T-helper 22 cell (primary cell): ENCODE results near the gene CSF1.
"Not testable (repeated sequence)": the region's sequence is repeated elsewhere in the genome, so short reads cannot be mapped to it uniquely, and the experiment has no call there.

Experiments used
- DNase-seq: peaks from one replicate; pipeline ENCODE4 v3.0.0-alpha.2; 2020; ENCODE audit warnings: low read depth

The CSF1 gene

DNA sequence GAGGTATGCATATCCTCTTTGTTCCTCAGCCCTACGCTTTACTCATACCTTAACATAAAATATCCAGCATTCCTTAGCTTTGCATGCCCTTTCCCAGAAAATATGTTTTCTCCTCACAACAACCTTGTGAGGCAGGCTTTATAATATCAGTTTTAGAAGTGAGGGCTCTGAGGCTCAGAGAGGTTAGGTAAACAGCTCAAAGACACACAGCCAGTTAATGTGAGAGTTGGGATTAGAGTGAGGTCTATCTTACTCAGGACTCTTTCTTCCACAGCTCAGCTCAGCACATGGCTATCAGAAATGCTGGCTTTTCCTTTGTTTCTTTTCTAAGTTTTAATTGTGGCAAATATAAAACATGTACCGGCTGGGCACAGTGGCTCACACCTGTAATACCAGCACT, 27.9 kb downstream of the CSF1 start:
- DNase-seq: no peak

DNA sequence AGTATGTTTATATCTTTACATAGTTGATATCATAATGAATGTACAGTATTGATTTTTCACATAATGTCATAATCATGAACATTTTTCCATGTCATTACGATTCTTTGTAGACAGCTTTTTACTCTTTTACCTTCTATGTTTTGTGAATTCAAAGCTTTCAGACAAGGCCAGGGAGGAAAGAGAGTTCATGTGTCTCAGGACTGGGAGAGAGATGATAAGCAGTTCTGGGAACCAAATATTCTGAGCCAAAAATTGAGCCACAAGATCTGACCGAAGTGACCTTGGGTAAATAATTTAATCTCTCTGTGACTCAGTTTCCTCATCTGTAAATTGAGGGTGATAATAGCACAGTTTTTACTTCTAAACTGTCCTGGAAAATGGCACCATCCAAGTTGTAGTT, 31.8 kb downstream of the CSF1 start:
- DNase-seq: no peak

DNA sequence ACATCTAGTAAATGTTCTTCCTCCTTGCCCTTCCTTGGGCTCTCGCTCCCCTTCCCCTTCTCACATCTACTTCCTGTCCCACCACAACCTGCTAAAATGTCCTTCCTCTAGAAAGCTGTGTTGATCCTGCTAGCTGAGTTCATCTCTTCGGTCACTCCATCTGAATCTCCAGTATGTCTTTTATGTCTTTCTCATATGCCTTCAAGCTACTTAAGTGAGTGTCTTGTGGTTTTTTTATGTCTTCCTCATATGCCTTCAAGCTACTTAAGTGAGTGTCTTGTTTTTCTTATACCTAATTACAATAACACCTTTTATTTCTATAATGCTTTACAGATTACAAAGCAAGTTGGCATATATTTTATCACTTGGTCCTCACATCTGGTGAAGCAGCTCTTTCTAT, 33.9 kb downstream of the CSF1 start:
- no peak for DNase-seq

DNA sequence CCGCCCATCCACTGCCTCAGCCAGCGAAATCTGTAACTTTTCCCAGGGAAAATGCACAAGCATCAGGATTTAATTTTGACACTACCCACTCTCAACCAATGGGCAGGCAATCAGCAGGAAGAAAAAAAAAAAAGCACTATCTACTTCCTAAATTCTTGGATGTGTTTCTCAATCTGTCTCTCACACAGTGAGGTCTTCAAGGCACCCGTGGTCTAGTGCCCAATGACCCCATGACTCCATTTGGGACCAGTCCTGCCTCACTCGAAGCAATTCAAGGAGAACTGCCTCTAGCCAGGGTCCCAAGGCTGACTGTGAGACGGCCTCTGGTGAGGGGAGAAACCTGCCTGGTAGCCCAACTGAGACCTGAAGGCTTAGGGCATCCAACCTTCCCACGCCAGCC, 35.9 kb downstream of the CSF1 start:
- no peak for DNase-seq

DNA sequence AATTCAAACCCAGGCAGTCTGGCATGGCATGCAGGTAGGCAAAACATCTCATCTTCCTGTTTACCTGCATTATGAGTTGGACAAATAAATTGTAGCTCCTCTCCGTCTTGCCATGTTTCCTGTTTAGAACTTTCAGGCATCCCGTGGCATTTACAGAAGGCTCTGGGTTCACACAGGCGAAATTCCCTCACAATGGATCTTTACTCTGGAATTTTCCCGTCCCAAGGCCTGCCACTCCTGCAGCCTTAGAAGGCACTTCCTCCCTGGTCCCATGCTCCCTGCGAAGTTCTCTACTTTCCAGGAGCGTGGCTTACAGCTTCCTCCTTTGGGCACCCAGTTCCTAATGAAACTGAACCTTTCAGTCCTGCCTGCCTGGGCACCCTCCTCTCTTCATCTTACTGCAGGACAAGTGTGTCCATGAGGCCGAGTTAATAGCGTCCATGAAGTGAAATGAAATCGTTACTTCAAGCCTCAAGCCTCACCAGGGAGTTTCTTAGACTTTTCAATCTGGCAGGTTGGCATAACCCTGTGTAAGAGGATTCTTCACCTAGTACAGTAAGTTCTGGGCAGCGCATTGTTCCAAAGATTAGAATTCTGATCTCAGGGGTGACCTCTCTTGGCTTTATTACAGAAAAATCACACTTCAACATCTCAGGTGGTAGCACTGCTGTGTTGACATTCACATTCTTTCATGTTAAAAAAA, 37.1 kb downstream of the CSF1 start:
- no peak for DNase-seq

DNA sequence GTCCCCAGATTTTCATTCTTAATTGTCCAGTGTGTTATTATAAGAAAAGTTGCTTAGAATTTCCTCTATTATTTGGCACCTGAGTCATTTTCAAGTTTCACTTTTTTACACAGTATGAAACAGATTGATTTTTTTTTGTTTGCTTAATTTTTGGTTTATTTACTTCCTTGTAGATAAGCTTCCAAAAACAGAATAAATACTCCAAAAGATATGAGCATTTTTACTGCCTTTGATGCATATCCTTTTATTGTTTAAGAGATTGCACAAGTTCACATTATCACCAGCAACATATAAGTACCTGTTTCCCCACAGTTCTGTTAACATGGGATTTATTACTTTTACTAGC, 37.6 kb downstream of the CSF1 start:
- no peak for DNase-seq

DNA sequence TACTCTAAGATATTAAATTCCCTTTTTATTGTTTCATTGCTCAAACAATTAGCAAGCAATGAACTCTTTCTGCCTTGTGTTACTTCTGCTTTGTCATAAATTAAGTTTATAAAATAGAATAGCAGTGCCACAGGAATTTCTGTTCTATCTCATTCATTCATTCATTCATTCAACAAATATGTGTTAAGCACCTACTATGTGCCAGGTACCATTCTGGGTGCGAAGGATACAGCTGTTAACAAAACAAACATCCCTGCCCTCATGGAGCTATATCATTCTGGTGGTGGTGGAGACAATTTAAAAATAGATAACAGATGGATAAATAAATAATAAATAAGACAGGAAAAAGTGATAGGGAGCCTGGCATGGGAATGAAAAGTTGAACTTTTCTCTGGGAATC, 39.4 kb downstream of the CSF1 start:
- no peak for DNase-seq

DNA sequence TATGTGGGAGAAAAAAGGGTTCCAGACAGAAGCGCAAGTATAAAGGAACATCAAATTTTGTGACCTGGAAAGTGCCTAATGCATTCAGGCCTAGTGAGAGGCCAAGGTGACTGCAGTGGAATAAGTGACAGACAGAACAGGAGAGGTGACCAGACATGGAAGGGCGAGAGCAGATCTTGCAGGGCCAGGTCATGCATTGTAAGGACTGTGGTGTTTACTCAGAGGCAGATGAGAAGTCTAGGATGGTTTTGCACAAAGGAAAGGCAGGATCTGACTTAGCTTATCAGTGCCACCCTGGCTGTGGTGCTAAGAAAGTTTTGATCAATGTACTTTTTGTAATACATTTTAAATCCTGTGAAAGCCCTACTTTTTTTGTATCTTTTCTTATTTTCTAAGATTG, 39.9 kb downstream of the CSF1 start:
- no peak for DNase-seq

DNA sequence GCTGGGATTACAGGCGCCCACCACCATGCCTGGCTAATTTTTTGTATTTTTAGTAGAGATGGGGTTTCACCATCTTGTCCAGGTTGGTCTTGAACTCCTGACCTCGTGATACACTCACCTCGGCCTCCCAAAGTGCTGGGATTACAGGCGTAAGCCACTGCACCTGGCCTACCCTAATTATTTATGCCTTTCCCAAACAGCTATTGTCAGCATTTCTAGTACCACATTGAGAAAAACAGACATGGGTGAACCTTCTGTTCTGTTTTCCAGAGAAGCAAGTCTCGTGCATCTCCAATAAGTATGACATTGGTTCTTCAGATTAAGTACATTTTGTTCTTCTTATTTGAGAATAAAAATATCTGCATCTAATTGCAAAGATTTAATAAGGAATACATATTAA, 40.9 kb downstream of the CSF1 start:
- not testable (repeated sequence) for DNase-seq

DNA sequence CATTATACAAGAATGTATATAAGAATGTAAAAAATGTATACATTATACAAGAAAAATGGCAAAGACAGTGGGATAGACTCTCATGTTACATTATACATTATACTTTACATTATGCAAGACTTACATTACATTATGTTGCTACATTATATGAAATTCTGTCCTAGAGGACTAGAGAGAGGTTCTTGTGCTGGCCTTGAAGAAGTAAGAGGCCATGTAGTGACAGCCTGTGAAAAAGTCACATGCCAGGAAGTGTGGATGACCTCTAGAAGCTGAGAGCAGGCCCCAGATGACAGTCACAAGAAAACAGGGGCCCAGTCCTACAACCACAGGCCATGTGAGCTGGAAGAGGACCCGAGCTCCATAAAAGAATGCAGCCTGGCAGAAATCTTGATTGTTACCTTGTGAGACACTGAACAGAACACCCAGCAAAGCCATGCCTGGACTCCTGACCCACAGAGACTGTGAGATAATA, 43.4 kb downstream of the CSF1 start:
- no peak for DNase-seq

DNA sequence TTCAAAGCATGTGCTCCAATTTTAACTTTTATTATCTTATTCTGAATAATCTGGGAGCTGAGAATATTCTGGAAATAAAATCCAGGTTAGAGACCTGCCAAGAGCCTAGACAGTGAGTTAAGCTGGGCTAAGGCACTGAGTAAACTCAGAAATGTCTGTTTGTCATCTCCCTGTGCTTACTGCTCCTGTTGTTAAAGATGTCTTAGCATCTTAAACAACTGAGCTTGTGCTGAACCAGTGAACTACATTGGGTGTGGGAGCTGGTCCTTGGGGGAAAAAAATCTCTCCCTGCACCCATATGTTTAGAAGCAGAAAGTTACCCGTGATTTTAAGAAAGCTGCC, 49.0 kb downstream of the CSF1 start:
- no peak for DNase-seq

DNA sequence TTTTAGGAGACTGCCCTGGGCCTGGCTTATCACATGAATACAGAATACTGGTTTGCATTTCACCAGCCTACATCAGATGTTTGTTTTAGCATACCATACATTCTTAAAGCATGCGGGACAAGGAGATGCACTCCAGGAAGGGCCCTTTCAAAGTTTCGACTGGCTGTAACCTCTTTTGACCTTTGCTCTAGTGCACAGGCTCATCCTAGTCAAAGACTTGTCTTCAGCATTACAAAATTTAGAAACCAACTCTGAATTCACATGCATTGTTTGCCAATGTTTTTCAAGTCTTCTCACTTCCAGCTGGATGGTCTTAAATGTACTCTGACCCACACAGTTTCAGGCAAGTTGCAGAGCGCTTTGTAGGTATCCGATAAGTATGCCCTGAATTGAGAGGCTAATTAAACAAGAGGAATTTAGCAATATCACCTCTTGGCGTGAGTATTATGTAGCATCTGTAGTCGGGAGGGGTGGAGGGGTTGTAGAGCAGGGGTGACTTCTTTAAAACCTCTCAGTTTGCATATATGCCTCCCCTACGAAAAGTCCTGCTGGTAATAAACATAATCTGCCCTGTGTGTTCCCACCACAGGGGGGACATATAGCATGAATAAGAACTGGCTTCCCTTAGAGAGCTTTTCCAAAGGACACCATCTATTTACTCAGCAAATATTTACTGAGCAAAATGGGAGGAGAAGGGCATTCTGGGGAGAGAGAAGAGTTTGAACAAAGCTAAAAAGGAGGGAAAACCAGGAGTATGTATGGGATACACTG, 49.5 kb downstream of the CSF1 start:
- no peak for DNase-seq

DNA sequence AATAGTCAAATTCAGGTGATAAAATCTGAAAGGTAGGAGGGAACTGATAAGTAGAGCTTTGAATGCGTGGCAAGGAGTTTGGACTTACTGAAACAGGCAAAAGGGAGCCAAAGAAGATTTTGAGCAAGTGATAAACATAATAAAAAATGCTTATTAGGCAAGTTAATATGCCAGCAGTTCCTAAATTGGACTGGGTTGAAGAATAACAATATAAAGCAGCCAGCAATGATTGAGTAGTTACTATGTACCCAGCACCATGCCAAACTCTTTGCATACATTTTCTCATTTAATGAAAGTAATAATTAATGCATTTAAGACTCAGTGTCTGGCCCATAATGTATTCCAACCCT, 50.1 kb downstream of the CSF1 start:
- no peak for DNase-seq

DNA sequence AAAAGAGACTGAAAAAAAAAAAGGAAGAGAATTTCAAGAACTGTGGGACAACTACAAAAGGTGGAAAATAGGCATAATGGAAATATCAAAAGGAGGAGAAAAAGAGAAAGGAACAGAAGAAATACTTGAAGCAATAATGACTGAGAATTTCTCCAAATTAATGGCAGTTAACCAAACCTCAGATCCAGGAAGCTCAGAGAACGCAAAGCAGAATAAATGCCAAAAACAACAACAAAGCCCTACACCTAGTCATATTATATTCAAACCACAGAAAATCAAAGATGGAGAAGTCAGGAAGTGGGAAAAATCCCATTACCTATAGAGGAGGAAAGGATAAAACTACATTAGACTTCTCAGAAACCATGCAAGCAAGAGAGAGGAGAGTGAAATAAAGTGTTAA, 53.2 kb downstream of the CSF1 start:
- DNase-seq: no peak

DNA sequence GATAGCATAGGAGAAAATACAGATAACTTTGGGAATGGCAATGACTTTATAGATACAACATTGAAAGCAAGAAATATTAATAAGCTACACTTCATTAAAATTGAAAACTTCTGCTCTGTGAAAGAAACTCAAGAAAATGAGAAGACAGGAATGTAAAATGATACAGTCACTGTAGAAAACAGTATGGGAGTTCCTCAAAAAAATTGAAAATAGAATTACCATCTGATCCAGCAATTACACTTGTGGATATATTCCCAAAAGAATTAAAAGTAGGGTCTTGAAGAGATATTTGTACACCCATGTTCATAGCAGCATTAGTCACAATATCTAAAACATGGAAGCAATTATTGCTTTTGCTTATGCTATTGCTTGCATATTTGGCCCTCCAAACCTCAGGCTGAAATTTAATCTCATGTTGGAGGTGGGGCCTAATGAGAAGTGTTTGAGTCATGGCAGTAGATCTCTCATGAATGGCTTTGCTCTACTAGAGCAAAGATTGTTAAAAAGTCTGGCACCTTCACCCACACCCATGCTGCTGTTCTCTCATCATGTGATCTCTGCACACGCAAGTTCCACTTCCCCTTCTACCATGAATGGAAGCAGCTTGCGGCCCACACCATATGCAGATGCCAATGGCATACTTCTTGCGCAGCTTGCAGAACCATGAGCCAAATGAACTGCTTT, 58.6 kb downstream of the CSF1 start:
- DNase-seq: no peak

DNA sequence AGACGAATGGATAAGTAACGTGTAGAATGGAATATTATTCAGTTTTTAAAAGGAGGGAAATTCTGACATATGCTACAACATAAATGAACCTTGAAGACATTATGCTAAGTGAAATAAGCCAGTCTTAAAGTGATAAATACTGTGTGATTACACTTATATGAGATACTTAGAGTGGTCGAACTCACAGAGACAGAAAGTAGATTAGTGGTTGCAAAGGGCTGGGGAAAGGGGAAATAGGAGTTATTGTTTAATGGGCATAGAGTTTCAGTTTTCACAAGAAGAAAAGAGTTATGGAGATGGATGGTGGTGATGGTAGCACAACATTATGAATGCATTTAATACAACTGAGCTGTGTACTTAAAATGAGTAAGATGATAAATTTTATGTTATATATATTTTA, 59.3 kb downstream of the CSF1 start:
- DNase-seq: no peak

DNA sequence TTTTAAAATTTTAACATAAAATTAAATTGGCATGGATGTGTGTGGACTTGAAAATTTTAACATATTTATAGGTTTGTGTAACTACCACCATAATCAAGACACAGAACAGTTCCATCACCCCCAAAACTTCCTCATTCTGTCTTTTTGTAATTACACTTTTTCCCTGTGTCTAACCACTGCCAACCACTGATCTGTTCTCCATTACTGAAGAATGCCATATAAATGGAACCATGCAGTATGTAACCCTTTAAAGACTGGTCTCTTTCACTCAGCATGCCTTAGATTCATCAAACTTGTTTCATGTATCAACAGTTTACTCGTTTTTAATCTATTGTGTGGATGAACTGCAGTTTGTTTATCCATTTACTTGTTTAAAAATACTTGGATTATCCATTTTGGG, 60.9 kb downstream of the CSF1 start:
- DNase-seq: no peak

DNA sequence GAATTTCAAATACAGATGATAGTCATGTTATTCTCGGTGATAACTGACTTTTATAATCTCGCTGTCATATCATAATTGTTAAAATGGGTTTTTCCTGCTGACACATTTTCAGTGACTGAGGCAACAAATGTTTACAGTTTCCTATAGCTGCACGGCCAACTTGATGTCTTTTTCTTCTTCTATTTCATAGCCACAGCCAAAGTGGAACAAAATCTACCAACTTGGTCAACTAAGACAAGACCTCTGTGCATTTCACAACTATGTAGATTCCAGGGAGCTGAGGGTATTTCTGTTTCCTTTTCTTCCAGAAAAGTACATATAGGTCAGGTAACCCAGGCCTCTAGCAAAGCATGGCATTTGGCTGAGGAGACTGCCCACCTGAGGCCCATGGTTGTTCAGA, 63.5 kb downstream of the CSF1 start:
- no peak for DNase-seq

DNA sequence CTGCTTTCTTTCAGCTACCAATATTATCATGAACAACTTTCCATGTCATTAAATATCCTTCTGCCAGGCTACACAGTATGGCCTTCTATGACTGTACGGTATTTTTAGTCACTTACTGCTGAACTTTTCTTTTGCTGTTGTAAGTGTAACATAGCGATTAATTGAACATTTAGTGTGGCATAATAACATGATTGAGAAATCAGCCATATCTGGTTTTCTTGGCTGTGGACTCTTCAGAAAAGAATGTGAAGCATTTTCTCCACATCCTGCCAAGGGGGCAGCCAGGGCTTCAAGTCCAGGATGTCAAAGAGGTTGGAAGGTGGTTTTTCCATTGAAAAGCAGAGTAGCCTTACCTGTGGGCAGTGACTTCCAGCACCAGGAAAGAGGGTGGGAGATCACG, 65.1 kb downstream of the CSF1 start:
- no peak for DNase-seq

DNA sequence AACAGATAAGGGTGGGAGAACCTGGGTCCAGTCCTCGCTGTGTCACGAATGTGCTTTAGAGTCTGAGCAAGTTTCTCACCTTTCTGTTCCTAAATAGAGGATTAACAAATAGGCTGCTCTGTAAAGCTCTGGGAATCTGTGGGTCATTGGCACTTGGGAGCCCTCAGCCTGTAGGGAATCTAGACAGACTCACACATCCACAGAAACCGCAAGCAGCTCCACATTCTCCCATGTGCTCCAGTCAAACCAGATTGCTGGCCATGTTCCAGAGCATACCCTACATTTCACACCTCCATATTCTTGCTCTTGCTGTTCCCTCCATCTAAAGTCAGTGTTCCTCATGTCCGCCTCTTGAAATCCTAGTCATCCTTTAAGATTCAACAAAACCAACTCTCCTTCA, 66.1 kb downstream of the CSF1 start:
- no peak for DNase-seq

DNA sequence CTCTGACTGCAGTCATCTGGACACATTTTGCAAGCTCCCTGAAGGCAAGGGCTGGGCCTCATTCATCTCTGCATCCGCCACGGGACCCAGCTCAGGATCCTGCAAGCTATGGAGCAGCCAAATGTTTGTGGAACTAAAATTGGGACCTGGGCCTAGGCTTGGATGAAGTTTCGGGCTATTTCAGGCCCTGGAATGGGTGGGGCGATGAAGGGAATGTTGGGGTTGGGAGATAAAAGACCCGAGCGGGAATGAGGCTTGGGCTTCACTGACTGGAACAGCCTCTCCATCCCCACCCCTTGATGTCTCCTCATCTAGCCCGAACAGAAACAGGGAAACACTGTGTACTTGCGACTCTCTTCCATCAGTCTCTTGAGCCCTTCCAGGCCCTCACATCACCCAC, 66.6 kb downstream of the CSF1 start:
- no peak for DNase-seq

DNA sequence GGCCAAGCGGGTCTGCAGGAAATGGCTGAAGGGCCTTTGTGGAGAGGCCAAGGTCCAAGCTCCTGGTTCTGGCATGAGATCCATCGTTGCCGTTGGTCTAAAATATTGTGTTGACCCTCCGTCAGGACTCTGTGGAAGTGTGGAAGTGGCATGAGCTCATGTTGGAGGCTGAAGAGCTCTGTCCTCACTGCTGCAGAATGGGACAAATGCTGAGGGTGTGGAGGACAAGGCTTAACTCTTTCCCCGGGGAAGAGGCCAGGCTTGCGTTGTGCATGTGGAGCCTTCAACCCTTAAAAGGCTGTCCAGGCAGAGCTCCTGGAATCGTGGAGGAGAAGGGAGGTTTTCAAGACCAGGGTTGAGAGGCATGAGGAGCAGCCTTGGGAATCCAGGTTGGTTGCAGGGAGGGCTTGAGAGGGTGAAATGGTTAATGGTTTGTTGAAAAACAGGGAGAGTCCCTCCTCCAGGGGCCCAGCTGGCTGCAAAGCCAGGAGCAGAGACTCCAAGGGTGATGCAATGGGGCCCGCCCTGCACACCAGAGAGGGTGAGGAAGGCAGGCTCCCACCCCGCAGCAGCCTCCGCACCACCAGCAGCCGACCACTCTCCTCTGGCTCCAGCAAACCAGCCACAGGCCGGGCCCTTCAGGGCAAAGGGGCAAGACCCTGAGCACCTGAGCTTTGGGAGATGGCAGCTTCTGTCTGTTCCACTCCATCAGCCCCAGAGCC, 67.2 kb downstream of the CSF1 start:
- DNase-seq: no peak
